Body of pancreas (tissue), 4 donors: ENCODE measurements around the gene SMCO2.

ENCODE experiments used
- CTCF ChIP-seq, 7 experiments: fragments of 450-650 bp in 4 of 7; fragments of 200-600 bp in 3 of 7; sonication (generic) in 3 of 7; IDR thresholded peaks; one replicate each; pipeline ENCODE4 v1.5.1; 2016 to 2019; ENCODE audit warnings: antibody characterized with exemption in 7 of 7
- POLR2A ChIP-seq, 3 donors: fragments of 450-650 bp; IDR thresholded peaks; one replicate each; pipeline ENCODE4 v1.6.1; 2016; ENCODE audit warnings: antibody characterized with exemption in 3 of 3, mild to moderate bottlenecking in 2 of 3

- TF ChIP-seq CTCF (IDR thresholded peaks at IDR 0.05): no peak
- no peak for TF ChIP-seq POLR2A (IDR thresholded peaks at IDR 0.05)
Observed at GRCh38 chr12:27462151-27462694, 15.7 kb downstream of the SMCO2 start.
